Activated CD8-positive, alpha-beta T cell treated with anti-CD3 and anti-CD28 coated beads for 36 hours (primary cell): ENCODE data around the gene PTPRS. TPM values are rescaled to one million over a fixed set of nuclear protein-coding genes. Genes with fewer than 3 reads are reported as not detected.

Source experiments
- ATAC-seq: fragments of 200-7000 bp; cut with Tn5 transposase; one replicate; pipeline ENCODE4 v1.10.0; 2021; ENCODE audit warnings: mild to moderate bottlenecking, moderate library complexity
- CTCF ChIA-PET: fragments of 350-600 bp; sonication (Branson Sonifier 250); formaldehyde crosslinking; loops from one replicate; lab custom pipeline; 2021; ENCODE audit warnings: antibody characterized with exemption; lab: Charles Lee
- POLR2A ChIA-PET: fragments of 350-600 bp; sonication (Branson Sonifier 250); formaldehyde crosslinking; loops from one replicate; lab custom pipeline; 2021; ENCODE audit warnings: antibody characterized with exemption; lab: Charles Lee
- DNase-seq: peaks from one replicate; pipeline ENCODE4 v3.0.0-alpha.2; 2020
- H3K27ac Mint-ChIP-seq: one replicate; pipeline ENCODE4 v1.8.0; 2021; ENCODE audit warnings: mild to moderate bottlenecking, mixed read lengths
- H3K27me3 Mint-ChIP-seq: one replicate; pipeline ENCODE4 v1.8.0; 2021; ENCODE audit warnings: mixed read lengths
- H3K36me3 Mint-ChIP-seq: one replicate; pipeline ENCODE4 v1.8.0; 2021; ENCODE audit warnings: low read depth, mixed read lengths
- H3K4me1 Mint-ChIP-seq: one replicate; pipeline ENCODE4 v1.8.0; 2021; ENCODE audit warnings: low read depth, mixed read lengths
- H3K4me3 Mint-ChIP-seq: one replicate; pipeline ENCODE4 v1.8.0; 2021; ENCODE audit warnings: mild to moderate bottlenecking, moderate library complexity, mixed read lengths
- H3K9me3 Mint-ChIP-seq: one replicate; pipeline ENCODE4 v1.8.0; 2021; ENCODE audit warnings: mixed read lengths
- intact Hi-C: fragments of 100-400 bp; cut with micrococcal nuclease; formaldehyde crosslinking; loops from one replicate; pipeline ENCODE4 v1.10.0; 2022
- total RNA-seq, 2 experiments: library from RNA; stranded (reverse); gene quantifications; one replicate each; pipeline ENCODE4 v1.2.3, GENCODE V29; 2021
- TF ChIP-seq, protein P1 (sequence below): fragments of 200-600 bp; IDR thresholded peaks from one replicate; pipeline ENCODE4 v1.8.0; 2022; ENCODE audit warnings: antibody characterized with exemption, mild to moderate bottlenecking

The PTPRS gene
- total RNA-seq, 2 experiments from 2014 or later: 2.6 to 2.8 TPM

- ChIA-PET POLR2A (no interaction called here), CTCF (no interaction called here)
- Mint-ChIP-seq H3K27me3 (peaks cover 12% of the 10 kb centered on the region), H3K27ac (no peak overlapping the region), H3K9me3 (no peaks in the 10 kb centered on the region), H3K4me1 (peaks cover 13% of the 10 kb centered on the region), H3K4me3 (peak overlapping the region; percentile 50), H3K36me3 (no peaks in the 10 kb centered on the region)
- TF ChIP-seq, protein P1, sequence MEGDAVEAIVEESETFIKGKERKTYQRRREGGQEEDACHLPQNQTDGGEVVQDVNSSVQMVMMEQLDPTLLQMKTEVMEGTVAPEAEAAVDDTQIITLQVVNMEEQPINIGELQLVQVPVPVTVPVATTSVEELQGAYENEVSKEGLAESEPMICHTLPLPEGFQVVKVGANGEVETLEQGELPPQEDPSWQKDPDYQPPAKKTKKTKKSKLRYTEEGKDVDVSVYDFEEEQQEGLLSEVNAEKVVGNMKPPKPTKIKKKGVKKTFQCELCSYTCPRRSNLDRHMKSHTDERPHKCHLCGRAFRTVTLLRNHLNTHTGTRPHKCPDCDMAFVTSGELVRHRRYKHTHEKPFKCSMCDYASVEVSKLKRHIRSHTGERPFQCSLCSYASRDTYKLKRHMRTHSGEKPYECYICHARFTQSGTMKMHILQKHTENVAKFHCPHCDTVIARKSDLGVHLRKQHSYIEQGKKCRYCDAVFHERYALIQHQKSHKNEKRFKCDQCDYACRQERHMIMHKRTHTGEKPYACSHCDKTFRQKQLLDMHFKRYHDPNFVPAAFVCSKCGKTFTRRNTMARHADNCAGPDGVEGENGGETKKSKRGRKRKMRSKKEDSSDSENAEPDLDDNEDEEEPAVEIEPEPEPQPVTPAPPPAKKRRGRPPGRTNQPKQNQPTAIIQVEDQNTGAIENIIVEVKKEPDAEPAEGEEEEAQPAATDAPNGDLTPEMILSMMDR: no peak
- intact Hi-C loops: no loop called here
- ATAC-seq: peak; percentile 22
- DNase-seq: peak; percentile 28
Measured at GRCh38 chr19:5293612-5294378, 46.8 kb downstream of the PTPRS start.

GRCh38 chr19:5292822-5293611 lies 47.6 kb downstream of the PTPRS start:
- peaks cover 13% of the 10 kb centered on the region for H3K4me1 Mint-ChIP-seq
- CTCF ChIA-PET: no interaction called here
- peak; percentile 55 for DNase-seq

GRCh38 chr19:5292453-5292821 lies 48.2 kb downstream of the PTPRS start:
- Mint-ChIP-seq H3K27me3 (peaks cover 13% of the 10 kb centered on the region), H3K4me3 (peak overlapping the region; percentile 55), H3K36me3 (no peaks in the 10 kb centered on the region), H3K9me3 (no peaks in the 10 kb centered on the region), H3K4me1 (peaks cover 13% of the 10 kb centered on the region), H3K27ac (no peak overlapping the region)
- TF ChIP-seq, protein P1: no peak
- DNase-seq: peak; percentile 47
- intact Hi-C loops: no loop called here
- ChIA-PET POLR2A (interaction anchor here (0.7 kb wide), 1 partner anchor 38 kb away, joined by 3 read pairs; no protein-coding TSS in a partner anchor), CTCF (no interaction called here)
- ATAC-seq: peak; percentile 50

More at GRCh38 chr19:5292822-5293611, 47.6 kb downstream of the PTPRS start:
- POLR2A ChIA-PET: interaction anchor here (0.7 kb wide), 1 partner anchor 39 kb away, joined by 3 read pairs; no protein-coding TSS in a partner anchor
- H3K36me3 Mint-ChIP-seq: no peaks in the 10 kb centered on the region
- peak; percentile 86 for ATAC-seq
- H3K4me3 Mint-ChIP-seq: peak overlapping the region; percentile 50
- no peaks in the 10 kb centered on the region for H3K9me3 Mint-ChIP-seq
- H3K27ac Mint-ChIP-seq: no peak overlapping the region
- intact Hi-C loops: no loop called here
- H3K27me3 Mint-ChIP-seq: peaks cover 12% of the 10 kb centered on the region
- TF ChIP-seq, protein P1: no peak

DNA sequence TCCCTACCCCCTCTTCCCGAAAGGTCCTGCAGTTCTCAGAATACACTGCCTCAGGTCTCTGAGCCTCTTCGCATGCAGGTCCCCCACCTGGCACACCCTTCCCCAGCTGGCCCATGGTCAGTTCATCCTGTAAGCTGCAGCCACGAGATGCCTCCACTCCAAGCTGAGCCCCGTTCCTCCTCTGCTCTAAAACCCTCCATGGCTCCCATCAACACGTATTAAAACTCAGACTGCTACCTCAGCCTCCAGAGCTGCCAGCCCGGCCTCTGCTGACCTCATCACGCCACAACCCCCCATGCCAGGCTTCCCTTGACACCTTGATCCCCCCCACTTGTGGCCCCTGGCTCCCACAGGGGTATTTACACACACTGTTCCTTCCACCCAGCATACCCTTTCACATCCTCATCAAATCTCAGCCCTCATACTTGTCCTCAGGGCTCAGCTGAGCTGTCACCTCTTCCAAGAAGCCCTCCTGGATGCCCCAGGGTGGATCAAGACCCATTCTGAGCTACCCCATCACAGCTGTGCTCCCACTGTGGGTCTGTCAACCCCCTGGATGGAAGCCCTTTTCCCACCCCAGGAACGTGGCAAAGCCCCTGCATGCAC lies 48.9 kb downstream of the PTPRS start:
- DNase-seq (no peak), ATAC-seq (no peak)
- H3K27me3 Mint-ChIP-seq: peaks cover 13% of the 10 kb centered on the region
- peaks cover 18% of the 10 kb centered on the region for H3K4me1 Mint-ChIP-seq
- H3K9me3 Mint-ChIP-seq: no peaks in the 10 kb centered on the region
- ChIA-PET POLR2A (no interaction called here), CTCF (no interaction called here)
- peak overlapping the region; percentile 55 for H3K4me3 Mint-ChIP-seq
- intact Hi-C loops: no loop called here
- no peak overlapping the region for H3K27ac Mint-ChIP-seq
- H3K36me3 Mint-ChIP-seq: no peaks in the 10 kb centered on the region
- TF ChIP-seq, protein P1: no peak

Other genes with a start within 250 kb of the PTPRS start
- gene ZNRF4, start 114.6 kb upstream of the PTPRS start, total RNA-seq: not detected
- under 1 TPM; 0.38 to 0.50 TPM for gene TINCR, start 227.1 kb upstream of the PTPRS start, total RNA-seq